Activated CD8-positive, alpha-beta memory T cell treated with anti-CD3 and anti-CD28 coated beads for 36 hours (primary cell): ENCODE results near the gene TRPC4. TPM values are rescaled to one million over a fixed set of nuclear protein-coding genes. Genes with fewer than 3 reads are reported as not detected.

ENCODE experiments used
- CTCF ChIA-PET: fragments of 350-600 bp; sonication (Branson Sonifier 250); formaldehyde crosslinking; loops from one replicate; lab custom pipeline; 2021; ENCODE audit warnings: antibody characterized with exemption; lab: Charles Lee
- POLR2A ChIA-PET: fragments of 350-600 bp; sonication (Branson Sonifier 250); formaldehyde crosslinking; loops from one replicate; lab custom pipeline; 2021; ENCODE audit warnings: antibody characterized with exemption; lab: Charles Lee
- total RNA-seq, 2 experiments: library from RNA; stranded (reverse); gene quantifications; one replicate each; pipeline ENCODE4 v1.2.3, GENCODE V29; 2021

The TRPC4 gene
- total RNA-seq: not detected

GRCh38 chr13:37869756-37870488 is at the start of gene TRPC4:
Gene TRPC4, minus strand, starts transcription at chr13:37869772. Its CDS starts 86,439 bp downstream, at chr13:37783333.
- CTCF ChIA-PET: no interaction called here
- POLR2A ChIA-PET: no interaction called here

DNA sequence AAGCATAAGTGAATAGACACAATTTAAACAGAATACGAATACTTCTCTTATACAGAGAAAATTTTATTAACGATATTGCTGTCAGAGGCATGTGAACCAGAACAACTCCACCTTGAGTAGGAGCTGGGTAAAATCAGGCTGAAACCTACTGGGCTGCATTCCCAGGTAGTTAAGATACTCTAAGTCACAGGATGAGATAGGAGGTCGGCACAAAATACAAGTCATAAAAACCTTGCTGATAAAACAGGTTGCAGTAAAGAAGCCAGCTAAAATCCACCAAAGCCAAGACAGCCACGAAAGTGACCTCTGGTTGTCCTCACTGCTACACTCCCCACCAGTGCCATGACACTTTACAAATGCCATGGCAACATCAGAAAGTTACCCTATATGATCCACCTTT is 49.2 kb upstream of the TRPC4 start:
- POLR2A ChIA-PET: no interaction called here
- CTCF ChIA-PET: no interaction called here

DNA sequence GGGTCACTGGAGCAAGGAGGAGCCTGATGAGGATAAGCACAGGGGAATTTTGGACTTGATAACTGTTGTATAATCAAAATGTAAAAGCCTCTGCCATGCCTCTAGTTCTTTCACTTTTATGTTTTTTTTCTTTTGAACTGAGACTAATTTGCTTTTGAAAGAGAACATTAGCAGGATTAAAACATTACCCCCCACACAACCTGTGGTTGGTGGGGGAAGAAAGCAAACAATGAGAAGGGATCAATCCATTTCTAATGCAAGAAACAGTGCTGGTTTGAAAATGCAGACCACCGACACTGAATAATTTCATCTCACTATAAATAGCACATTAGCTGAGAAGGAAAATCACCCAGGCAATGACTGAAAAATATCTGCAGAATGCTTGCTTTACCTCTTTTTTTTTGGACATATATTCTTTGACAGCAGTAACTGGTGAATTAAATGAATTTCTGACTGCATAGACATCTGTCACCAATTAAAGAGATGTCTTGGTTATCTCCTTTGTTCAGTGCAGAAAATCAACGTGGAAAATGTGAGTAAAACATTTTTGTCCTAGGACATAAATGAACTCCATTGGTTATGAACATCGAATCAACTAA is 48.6 kb upstream of the TRPC4 start:
- CTCF ChIA-PET: no interaction called here

DNA sequence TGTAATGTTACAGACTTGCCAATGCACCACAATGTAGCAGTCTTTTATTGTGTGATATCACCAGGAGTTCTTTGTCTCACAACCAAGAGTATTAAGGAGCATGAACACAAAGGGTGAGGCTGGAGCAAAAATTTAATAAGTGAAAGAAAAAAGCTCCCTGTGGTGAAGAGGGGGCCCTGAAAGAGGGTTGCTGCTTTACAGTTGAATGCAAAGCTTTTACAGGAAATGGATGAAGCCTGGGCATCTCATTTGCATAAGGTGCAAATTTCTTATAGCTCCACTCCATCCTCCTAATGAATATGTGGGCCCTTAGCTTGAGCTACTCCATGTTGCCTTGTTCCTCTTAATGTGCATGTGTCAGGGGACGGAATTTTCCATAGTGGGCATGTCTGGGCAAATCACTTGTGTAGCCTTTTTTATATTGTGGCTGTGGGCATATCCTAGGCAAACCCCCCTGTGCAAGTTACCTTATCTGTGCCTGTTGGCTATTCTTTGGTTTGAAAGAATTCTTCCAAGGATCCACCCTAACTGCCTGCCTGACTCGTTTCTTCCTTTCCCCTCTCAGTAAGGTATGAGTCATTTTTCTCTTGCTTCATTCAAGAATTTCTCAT is 45.3 kb upstream of the TRPC4 start:
- ChIA-PET POLR2A (no interaction called here), CTCF (no interaction called here)

More for the DNA sequence above, 48.6 kb upstream of the TRPC4 start:
- POLR2A ChIA-PET: no interaction called here

DNA sequence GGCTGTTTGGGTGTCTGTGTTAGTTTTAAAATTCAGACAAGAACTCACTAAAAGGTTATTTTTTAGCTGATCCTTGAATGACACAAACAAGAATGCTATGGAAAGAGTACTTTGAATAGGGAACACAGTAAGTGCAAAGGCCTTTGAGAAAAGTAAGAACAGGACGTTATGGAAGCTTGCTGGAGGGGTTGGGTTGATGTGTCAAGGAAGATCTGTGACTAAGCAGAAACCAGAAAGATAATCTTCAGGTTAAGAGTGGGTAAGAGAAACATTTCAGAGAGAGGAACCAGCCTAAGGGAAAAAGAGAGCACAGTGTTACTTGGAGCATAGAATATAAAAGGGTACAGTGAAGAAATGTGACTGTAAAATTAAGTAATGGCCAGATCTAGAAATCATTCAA is 41.2 kb upstream of the TRPC4 start:
- ChIA-PET POLR2A (no interaction called here), CTCF (no interaction called here)

GRCh38 chr13:37906880-37907279 is 37.3 kb upstream of the TRPC4 start:
- ChIA-PET POLR2A (no interaction called here), CTCF (no interaction called here)

DNA sequence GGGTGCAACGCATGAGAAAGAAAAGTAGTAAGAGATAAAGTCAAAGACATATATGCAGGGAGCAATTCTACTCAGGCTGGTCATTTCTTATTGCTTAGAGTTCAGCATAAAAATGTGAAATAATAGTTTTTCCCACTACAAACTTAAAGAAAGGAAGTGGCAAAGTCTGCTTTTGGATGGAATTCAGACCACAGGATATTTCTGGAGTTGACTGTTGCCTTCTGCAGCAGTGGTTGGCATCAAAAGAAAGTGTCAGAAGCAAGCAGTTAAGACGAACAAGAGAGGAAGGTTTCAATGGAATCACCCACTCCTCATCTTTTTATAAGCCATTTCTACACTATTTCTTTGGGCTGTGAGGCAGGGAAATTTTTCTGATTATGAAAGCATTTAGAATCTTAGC is 36.2 kb upstream of the TRPC4 start:
- ChIA-PET POLR2A (no interaction called here), CTCF (no interaction called here)

- ChIA-PET CTCF (no interaction called here), POLR2A (no interaction called here)
Observed at GRCh38 chr13:37899753-37900152, 30.2 kb upstream of the TRPC4 start.

DNA sequence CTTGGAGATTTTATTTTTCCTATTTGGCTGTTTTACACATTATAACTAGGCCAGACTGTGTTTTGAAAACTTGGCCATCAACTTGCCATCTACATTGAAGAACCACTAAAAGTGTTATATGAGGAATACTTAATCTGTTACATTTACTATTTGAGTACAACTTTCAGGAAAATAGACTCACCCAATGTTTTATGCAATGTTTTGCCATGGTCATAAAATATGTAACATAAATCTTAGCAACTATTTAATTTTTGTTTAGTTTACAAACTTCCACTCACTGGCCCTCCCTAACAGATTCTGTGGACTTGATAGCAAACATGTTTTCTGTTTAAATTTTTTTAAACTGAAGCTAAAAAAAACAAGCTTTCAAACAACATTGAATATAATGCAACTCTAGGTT is 23.7 kb upstream of the TRPC4 start:
- CTCF ChIA-PET: no interaction called here
- POLR2A ChIA-PET: no interaction called here

GRCh38 chr13:37889820-37890219 is 20.2 kb upstream of the TRPC4 start:
- POLR2A ChIA-PET: no interaction called here
- CTCF ChIA-PET: no interaction called here

GRCh38 chr13:37889102-37889501 is 19.5 kb upstream of the TRPC4 start:
- ChIA-PET CTCF (no interaction called here), POLR2A (no interaction called here)

GRCh38 chr13:37886879-37887278 is 17.3 kb upstream of the TRPC4 start:
- POLR2A ChIA-PET: no interaction called here
- CTCF ChIA-PET: no interaction called here

GRCh38 chr13:37884674-37885073 is 15.1 kb upstream of the TRPC4 start:
- ChIA-PET POLR2A (no interaction called here), CTCF (no interaction called here)

GRCh38 chr13:37884026-37884425 is 14.5 kb upstream of the TRPC4 start:
- CTCF ChIA-PET: no interaction called here

GRCh38 chr13:37878921-37879320 is 9.3 kb upstream of the TRPC4 start:
- CTCF ChIA-PET: no interaction called here

More at GRCh38 chr13:37884026-37884425, 14.5 kb upstream of the TRPC4 start:
- POLR2A ChIA-PET: no interaction called here

DNA sequence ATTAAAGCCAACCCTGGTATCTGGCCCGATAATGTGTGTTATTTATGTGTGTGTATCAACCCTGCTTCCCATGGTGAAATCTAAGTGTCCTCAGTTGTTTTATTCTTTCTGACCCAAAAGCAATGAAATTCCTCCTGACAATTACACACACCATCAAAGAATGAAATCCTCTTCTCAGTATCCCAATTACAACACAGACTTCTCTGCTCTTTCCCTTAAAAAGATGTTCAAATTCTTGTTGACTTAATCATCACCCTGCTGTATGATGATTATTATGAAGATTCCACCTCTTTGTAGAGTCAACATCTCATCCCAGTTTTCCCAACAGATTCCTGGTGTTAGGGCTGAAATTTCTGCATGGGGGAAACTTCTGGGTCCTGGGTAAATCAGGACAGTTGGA is 8.9 kb upstream of the TRPC4 start:
- ChIA-PET CTCF (no interaction called here), POLR2A (no interaction called here)

More at GRCh38 chr13:37878921-37879320, 9.3 kb upstream of the TRPC4 start:
- POLR2A ChIA-PET: no interaction called here

DNA sequence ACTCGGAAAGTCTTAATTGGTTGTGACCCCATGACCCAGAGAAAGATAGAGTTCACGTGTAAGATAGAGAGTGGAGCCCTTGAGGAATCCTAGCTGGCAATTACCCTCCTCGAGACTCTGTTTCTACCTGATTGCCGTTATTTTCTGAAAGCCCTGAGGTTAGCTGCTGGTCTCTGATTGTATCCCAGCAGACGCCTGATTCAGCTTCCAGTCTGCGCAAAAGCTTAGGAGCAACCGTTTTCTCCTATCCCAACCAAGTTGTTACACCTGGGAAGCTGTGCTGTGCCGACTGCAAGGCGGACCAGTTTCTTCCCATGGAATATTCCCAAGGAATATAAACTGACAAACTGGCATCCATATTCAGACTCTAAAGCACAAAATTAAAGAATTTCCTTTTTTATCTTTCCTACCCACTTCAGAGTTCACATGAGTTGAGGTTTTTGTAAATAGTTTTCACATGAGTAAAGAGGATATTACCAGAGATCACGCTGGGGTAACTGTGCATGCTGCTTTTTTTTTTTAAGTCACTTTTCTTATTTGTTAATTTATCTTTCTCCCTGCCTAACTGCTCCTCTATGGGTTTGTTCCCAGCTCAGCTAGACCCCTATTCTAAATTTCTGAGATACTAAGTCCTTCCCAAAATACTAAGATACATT is 1.5 kb upstream of the TRPC4 start:
- ChIA-PET CTCF (interaction anchor here (0.5 kb wide), 1 partner anchor 1239 kb away, joined by 3 read pairs; no protein-coding TSS in a partner anchor), POLR2A (interaction anchor here (0.6 kb wide), 1 partner anchor 607 kb away, joined by 3 read pairs; no protein-coding TSS in a partner anchor)

GRCh38 chr13:37870489-37870845 is 895 bp upstream of the TRPC4 start:
- ChIA-PET POLR2A (no interaction called here), CTCF (interaction anchor here (0.5 kb wide), 1 partner anchor 1239 kb away, joined by 3 read pairs; no protein-coding TSS in a partner anchor)

DNA sequence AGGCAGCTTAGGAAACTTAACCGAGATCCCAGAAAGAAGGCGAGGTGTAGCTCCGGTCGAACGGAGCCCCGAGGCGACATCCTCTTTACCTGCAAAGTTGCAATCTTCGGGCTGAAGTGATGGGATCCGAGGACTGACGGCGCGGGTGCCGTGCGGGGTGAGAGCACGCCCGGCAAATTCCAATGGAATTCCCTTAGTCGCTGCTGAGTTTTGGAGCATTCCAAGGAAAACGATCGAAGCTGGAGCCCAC is 141 bp downstream of the TRPC4 start:
- CTCF ChIA-PET: no interaction called here
- POLR2A ChIA-PET: no interaction called here

GRCh38 chr13:37868691-37869505 is 674 bp downstream of the TRPC4 start:
- ChIA-PET POLR2A (no interaction called here), CTCF (no interaction called here)
